ENCODE results near the gene FRMD6. TPM values are rescaled to one million over a fixed set of nuclear protein-coding genes. Genes with fewer than 3 reads are reported as not detected.
"Not testable (repeated sequence)": the region's sequence is repeated elsewhere in the genome, so short reads cannot be mapped to it uniquely, and the experiment has no call there.

Gene FRMD6
- total and polyA plus RNA-seq, 5 donors from 2014 or later: 0.77 to 1.7 (median 0.89) TPM; not detected in 2

DNA sequence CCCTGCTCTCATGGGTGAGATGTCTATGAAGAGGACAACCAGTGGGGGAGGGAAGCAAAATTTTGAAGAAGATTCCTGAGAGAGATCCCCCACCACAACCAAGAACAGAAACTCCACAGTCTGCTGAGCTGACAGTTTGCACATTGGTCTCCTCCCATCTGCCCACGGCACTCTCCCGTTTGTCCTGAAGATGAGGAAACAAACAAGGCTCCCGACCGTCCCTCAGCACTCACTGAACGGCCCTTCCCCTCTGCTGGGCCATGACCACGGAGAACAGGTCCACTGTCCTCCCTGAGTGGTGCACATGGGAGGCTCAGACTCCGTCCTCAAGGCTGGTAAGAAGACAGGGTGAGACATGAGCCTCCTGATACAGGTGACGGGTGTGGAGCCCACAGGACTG lies 114.9 kb downstream of the FRMD6 start:
- H3K27me3 ChIP-seq (ENCODE audit: control insufficient read depth, insufficient read depth, low read length); H3K4me1 ChIP-seq (ENCODE audit: control insufficient read depth, insufficient read depth, low read length, poor library complexity, severe bottlenecking); H3K4me3 Mint-ChIP-seq; H3K27ac ChIP-seq (ENCODE audit: insufficient read depth, low read length, poor library complexity, severe bottlenecking); H3K27ac Mint-ChIP-seq; H3K4me3 ChIP-seq (ENCODE audit: low read depth, low read length); H3K27me3 Mint-ChIP-seq; H3K9me3 Mint-ChIP-seq; H3K36me3 ChIP-seq (ENCODE audit: control insufficient read depth, insufficient read depth, low read length); H3K4me1 Mint-ChIP-seq; DNase-seq; H3K36me3 Mint-ChIP-seq; H3K9me3 ChIP-seq (ENCODE audit: control insufficient read depth in 2 of 2, low read length in 2 of 2); ATAC-seq (ENCODE audit: low read depth in 2 of 2): not testable (repeated sequence)

DNA sequence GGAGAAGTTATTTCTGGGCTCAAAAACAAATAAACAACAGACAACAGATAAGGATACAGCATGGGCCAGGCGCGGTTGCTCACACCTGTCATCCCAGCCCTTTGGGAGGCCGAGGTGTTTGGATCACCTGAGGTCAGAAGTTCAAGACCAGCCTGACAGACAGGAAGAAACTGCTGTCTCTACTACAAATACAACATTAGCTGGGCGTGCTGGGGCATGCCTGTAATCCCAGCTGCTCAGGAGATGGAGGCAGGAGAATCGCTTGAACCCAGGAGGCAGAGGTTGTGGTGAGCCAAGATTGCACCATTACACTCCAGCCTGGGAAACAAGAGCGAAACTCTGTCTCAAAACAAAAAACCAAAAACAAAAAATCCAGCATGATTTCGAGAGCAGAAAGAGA lies 117.6 kb downstream of the FRMD6 start:
- H3K27me3 ChIP-seq (ENCODE audit: control insufficient read depth, insufficient read depth, low read length); H3K36me3 ChIP-seq (ENCODE audit: control insufficient read depth, insufficient read depth, low read length); H3K4me1 Mint-ChIP-seq; H3K4me3 Mint-ChIP-seq; DNase-seq; H3K4me3 ChIP-seq (ENCODE audit: low read depth, low read length); H3K36me3 Mint-ChIP-seq; H3K27ac ChIP-seq (ENCODE audit: insufficient read depth, low read length, poor library complexity, severe bottlenecking); H3K4me1 ChIP-seq (ENCODE audit: control insufficient read depth, insufficient read depth, low read length, poor library complexity, severe bottlenecking); H3K9me3 ChIP-seq (ENCODE audit: control insufficient read depth in 2 of 2, low read length in 2 of 2); ATAC-seq (ENCODE audit: low read depth in 2 of 2); H3K27me3 Mint-ChIP-seq; H3K27ac Mint-ChIP-seq; H3K9me3 Mint-ChIP-seq: not testable (repeated sequence)

DNA sequence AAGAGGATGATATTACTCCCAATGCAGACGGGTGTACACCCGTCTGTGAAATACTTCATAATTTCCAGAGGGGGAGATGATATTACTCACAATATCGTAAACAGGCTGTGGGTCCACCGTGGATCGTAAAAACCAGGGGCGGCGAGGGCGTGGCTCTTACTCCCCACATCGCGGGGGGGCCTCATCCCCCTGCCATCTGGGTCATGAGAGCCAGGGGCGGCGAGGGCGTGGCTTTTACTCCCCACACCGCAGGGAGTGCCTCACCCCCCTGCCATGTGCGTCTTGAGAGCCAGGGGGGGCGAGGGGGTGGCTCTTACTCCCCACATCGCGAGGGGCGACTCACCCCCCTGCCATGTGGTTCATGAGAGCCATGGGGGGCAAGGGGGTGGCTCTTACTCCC lies 122.5 kb downstream of the FRMD6 start:
- Histone ChIP-seq H3K36me3 (ENCODE audit: control insufficient read depth, insufficient read depth, low read length) (no peaks in the 10 kb centered on the region), H3K4me3 (ENCODE audit: low read depth, low read length) (no peak overlapping the region), H3K27me3 (ENCODE audit: control insufficient read depth, insufficient read depth, low read length) (no peaks in the 10 kb centered on the region), H3K9me3 (ENCODE audit: control insufficient read depth in 2 of 2, low read length in 2 of 2) (no peaks in the 10 kb centered on the region), H3K27ac (ENCODE audit: insufficient read depth, low read length, poor library complexity, severe bottlenecking) (no peak overlapping the region), H3K4me1 (ENCODE audit: control insufficient read depth, insufficient read depth, low read length, poor library complexity, severe bottlenecking) (no peaks in the 10 kb centered on the region)
- DNase-seq: no peak
- H3K36me3 Mint-ChIP-seq: no peaks in the 10 kb centered on the region
- H3K27me3 Mint-ChIP-seq: peaks cover 2% of the 10 kb centered on the region
- H3K27ac Mint-ChIP-seq: no peak overlapping the region
- H3K4me3 Mint-ChIP-seq: no peak overlapping the region
- H3K4me1 Mint-ChIP-seq: peaks cover 0 to 10% (median 0%) of the 10 kb centered on the region in 4 donors
- no peaks in the 10 kb centered on the region for H3K9me3 Mint-ChIP-seq
- ATAC-seq (ENCODE audit: low read depth in 2 of 2): no peak

DNA sequence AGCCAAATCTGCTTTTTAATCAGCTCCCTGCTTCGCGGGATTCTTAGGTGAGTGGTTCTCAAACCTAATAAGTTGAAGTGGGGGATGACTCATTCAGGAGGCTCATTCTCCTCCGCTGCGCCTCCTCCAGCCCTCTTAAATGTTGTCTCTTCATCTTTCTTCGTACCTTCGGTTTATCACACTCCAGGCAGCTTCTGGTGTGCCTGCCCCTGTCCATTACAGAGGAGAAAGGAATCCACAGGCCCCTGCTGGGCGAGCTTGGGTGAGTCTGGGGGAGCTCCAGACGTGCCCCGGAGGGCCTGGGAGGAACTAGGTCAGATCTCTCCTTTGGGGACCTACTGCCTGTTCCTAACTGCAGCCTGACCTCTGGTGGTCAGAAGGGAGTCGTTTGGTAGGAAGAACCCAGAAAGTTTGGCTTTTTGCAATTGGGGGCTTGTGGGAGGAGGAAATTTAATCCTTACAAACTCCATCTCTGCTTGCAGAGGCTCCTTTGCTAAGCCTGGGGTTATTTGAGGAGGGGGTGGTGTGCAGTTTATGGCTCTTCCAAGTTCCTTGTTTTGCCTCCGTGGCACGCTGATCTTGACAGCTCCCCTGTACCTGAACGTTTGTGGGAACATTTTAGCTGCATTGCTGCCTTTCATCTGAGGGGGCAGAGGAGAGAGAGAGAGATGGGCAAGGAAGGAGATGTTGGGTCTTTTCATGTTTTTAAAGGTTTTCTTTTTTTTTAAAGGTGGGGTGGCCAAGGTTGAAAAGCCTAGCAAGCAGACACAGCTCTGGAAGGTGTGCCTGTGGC lies 124.6 kb downstream of the FRMD6 start:
- Mint-ChIP-seq H3K27ac (peak overlapping the region; percentile 26 to 80 (median 52)), H3K4me3 (no peak overlapping the region), H3K4me1 (peaks cover 5 to 20% (median 7%) of the 10 kb centered on the region in 4 donors), H3K9me3 (no peaks in the 10 kb centered on the region), H3K27me3 (peaks cover 20% of the 10 kb centered on the region), H3K36me3 (no peaks in the 10 kb centered on the region)
- Histone ChIP-seq H3K27me3 (ENCODE audit: control insufficient read depth, insufficient read depth, low read length) (peaks cover 5% of the 10 kb centered on the region), H3K4me1 (ENCODE audit: control insufficient read depth, insufficient read depth, low read length, poor library complexity, severe bottlenecking) (peaks cover 6% of the 10 kb centered on the region), H3K9me3 (ENCODE audit: control insufficient read depth in 2 of 2, low read length in 2 of 2) (no peaks in the 10 kb centered on the region), H3K4me3 (ENCODE audit: low read depth, low read length) (no peak overlapping the region), H3K27ac (ENCODE audit: insufficient read depth, low read length, poor library complexity, severe bottlenecking) (no peak overlapping the region), H3K36me3 (ENCODE audit: control insufficient read depth, insufficient read depth, low read length) (no peaks in the 10 kb centered on the region)
- DNase-seq (peak in 2 of 3 donors; percentile 10 to 58), ATAC-seq (ENCODE audit: low read depth in 2 of 2) (no peak)

DNA sequence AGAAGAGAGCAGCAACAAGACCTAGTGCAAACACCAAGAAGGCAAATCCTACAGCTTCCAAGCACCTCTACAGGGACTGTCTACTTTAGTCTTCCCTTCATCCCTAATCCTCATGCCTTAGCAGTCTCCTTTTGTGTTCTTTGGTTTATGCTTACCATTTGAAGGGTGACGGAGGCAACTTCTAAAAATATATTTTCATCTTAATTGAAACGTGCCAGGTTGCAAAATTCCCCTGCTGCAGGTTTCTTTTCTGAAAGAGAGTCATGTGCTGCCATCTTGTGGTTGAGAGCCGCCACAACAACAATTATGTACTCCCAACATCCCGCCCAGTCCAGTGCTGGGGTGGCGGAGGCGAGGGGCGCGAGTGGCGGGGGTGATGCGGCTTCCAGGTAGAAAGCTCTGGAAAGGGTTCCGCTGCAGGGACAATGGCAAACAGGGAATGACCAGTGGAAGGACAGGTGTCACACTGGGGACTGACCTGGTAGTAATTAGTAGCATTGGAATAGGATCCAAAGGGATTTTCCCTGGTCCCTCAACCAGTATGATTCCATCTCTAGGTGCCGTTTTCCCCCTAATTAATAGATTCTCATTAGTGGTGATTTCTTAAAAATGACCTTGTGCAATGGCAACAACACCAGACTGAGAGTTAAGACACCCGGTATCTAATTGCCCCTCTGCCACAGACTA lies 128.4 kb downstream of the FRMD6 start:
- Mint-ChIP-seq H3K36me3 (no peaks in the 10 kb centered on the region), H3K27me3 (peaks cover 54% of the 10 kb centered on the region), H3K27ac (peak overlapping the region; percentile 5 to 70 (median 48)), H3K4me1 (peaks cover 8 to 23% (median 9%) of the 10 kb centered on the region in 4 donors), H3K4me3 (peak overlapping the region in 1 of 4 donors; percentile 33), H3K9me3 (peaks cover 0 to 3% (median 2%) of the 10 kb centered on the region in 7 donors)
- no peaks in the 10 kb centered on the region for H3K36me3 ChIP-seq (ENCODE audit: control insufficient read depth, insufficient read depth, low read length)
- peaks cover 29% of the 10 kb centered on the region for H3K27me3 ChIP-seq (ENCODE audit: control insufficient read depth, insufficient read depth, low read length)
- peaks cover 0 to 1% of the 10 kb centered on the region in 2 experiments for H3K9me3 ChIP-seq (ENCODE audit: control insufficient read depth in 2 of 2, low read length in 2 of 2)
- ATAC-seq (ENCODE audit: low read depth in 2 of 2): peak; percentile 66 to 80
- peaks cover 6% of the 10 kb centered on the region for H3K4me1 ChIP-seq (ENCODE audit: control insufficient read depth, insufficient read depth, low read length, poor library complexity, severe bottlenecking)
- peak overlapping the region; percentile 27 for H3K4me3 ChIP-seq (ENCODE audit: low read depth, low read length)
- DNase-seq: peak; percentile 52 to 77 (median 66)
- no peak overlapping the region for H3K27ac ChIP-seq (ENCODE audit: insufficient read depth, low read length, poor library complexity, severe bottlenecking)

Other genes with a start within 250 kb of the FRMD6 start
- 252 TPM for gene GNG2, start 208.7 kb downstream of the FRMD6 start, total RNA-seq
- gene GNG2, start 208.7 kb downstream of the FRMD6 start, polyA plus RNA-seq: 100 to 1,000 TPM; 145 to 216 (median 195) TPM